ENCODE measurements around the gene RAD51AP1.

DNA sequence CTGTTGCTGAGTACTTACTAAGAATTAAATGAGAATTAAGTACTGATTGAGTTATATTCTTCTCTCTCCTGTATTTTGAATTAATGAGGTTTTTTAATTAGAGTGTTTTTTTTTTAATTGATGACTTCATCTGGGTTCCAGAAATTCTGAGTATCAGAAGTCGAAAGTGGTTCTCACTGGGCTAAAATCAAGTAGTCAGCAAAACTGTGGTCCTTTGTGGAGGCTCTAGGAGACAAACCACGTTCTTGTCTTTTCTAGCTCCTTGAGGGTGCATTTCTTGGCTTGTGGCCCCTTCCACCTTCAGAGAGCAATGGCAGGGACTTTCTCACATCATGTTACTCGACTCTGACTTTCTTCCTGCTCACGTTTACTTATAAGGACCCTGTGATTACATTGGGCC lies 15.3 kb downstream of the RAD51AP1 start:
- TF ChIP-seq CTCF (conservative IDR thresholded peaks at IDR 0.05) (no peak), ZFX (IDR thresholded peaks at IDR 0.05) (no peak)

Measured in C4-2B (cell line).